Measurements from ENCODE around the gene EPSTI1. TPM values are rescaled to one million over a fixed set of nuclear protein-coding genes. Genes with fewer than 3 reads are reported as not detected.
A peak's percentile ranks its signal among the peaks of the same experiment; 100 is the strongest.

EPSTI1 gene
- total RNA-seq, 1 experiment from 2014 or later: 1.9 TPM

DNA sequence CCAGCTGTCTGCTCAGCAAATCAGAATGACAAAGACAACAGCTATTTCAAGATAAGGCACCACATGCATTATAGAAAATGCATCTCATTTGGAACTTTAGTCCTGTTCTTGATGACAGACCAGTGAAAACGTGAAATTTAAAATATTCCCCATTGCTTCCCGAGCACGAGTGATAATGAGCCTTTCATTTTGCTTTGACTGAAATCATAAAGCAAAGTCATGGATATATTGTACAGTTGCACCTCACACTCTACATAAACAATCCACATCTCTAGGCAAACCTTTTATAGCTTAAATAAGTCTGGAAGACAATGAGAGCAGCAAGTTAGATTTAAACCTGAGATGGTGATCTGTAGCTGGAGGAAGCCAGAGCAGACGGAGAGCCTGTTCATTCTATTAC, 131.6 kb downstream of the EPSTI1 start:
- no peaks in the 10 kb centered on the region for H3K9me2 ChIP-seq (replicated peaks; ENCODE audit: low read length)
- H3K79me2 ChIP-seq (ENCODE audit: low read length): no peaks in the 10 kb centered on the region
- BruUV-seq (replicated peaks): no TSS peak
- DNase-seq: no peak
- no peak overlapping the region for H3K9ac ChIP-seq (ENCODE audit: low read length)
- TF ChIP-seq, protein P1, sequence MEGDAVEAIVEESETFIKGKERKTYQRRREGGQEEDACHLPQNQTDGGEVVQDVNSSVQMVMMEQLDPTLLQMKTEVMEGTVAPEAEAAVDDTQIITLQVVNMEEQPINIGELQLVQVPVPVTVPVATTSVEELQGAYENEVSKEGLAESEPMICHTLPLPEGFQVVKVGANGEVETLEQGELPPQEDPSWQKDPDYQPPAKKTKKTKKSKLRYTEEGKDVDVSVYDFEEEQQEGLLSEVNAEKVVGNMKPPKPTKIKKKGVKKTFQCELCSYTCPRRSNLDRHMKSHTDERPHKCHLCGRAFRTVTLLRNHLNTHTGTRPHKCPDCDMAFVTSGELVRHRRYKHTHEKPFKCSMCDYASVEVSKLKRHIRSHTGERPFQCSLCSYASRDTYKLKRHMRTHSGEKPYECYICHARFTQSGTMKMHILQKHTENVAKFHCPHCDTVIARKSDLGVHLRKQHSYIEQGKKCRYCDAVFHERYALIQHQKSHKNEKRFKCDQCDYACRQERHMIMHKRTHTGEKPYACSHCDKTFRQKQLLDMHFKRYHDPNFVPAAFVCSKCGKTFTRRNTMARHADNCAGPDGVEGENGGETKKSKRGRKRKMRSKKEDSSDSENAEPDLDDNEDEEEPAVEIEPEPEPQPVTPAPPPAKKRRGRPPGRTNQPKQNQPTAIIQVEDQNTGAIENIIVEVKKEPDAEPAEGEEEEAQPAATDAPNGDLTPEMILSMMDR (conservative IDR thresholded peaks at IDR 0.05; ENCODE audit: low read depth, low read length): no peak
- TF ChIP-seq EZH2 (IDR thresholded peaks at IDR 0.05; ENCODE audit: low read length, unreplicated experiment) (no peak), EZH2phosphoT487 (IDR thresholded peaks at IDR 0.05; ENCODE audit: borderline replicate concordance, low read length) (no peak)
- intact Hi-C loops (cut with micrococcal nuclease): no loop called here
- H3K9me3 ChIP-seq (ENCODE audit: low read length): no peaks in the 10 kb centered on the region
- H3K4me3 ChIP-seq (ENCODE audit: low read length): no peak overlapping the region
- H3K36me3 ChIP-seq (ENCODE audit: low read depth, low read length): no peaks in the 10 kb centered on the region
- H4K20me1 ChIP-seq (ENCODE audit: low read length): no peaks in the 10 kb centered on the region
- no peak overlapping the region for H3K27ac ChIP-seq (ENCODE audit: low read length)
- CTCF ChIA-PET: no interaction called here
- no peaks in the 10 kb centered on the region for H3K27me3 ChIP-seq (ENCODE audit: low read length)
- no peaks in the 10 kb centered on the region for H3F3A ChIP-seq (ENCODE audit: low read length, unreplicated experiment)
- H3K4me1 ChIP-seq (ENCODE audit: insufficient read depth, low read length): peaks cover 18% of the 10 kb centered on the region
- ATAC-seq: no peak
- peak overlapping the region; percentile 62 for H3K4me2 ChIP-seq (ENCODE audit: low read length)
- H2AFZ ChIP-seq (ENCODE audit: low read length): 0 out of 2 replicates have a peak overlapping the region, but pooled peaks have one; percentile 27
- POLR2A ChIA-PET (ENCODE audit: unreplicated experiment): no interaction called here

GRCh38 chr13:42859760-42860159, 132.3 kb downstream of the EPSTI1 start:
- Histone ChIP-seq H3K9me3 (ENCODE audit: low read length) (no peaks in the 10 kb centered on the region), H3K36me3 (ENCODE audit: low read depth, low read length) (no peaks in the 10 kb centered on the region), H3F3A (ENCODE audit: low read length, unreplicated experiment) (no peaks in the 10 kb centered on the region), H3K79me2 (ENCODE audit: low read length) (no peaks in the 10 kb centered on the region), H2AFZ (ENCODE audit: low read length) (no peak overlapping the region), H3K27ac (ENCODE audit: low read length) (peak overlapping the region; percentile 68), H4K20me1 (ENCODE audit: low read length) (no peaks in the 10 kb centered on the region), H3K4me3 (ENCODE audit: low read length) (no peak overlapping the region), H3K4me2 (ENCODE audit: low read length) (peak overlapping the region; percentile 62), H3K9me2 (replicated peaks; ENCODE audit: low read length) (no peaks in the 10 kb centered on the region), H3K4me1 (ENCODE audit: insufficient read depth, low read length) (peaks cover 18% of the 10 kb centered on the region), H3K9ac (ENCODE audit: low read length) (no peak overlapping the region), H3K27me3 (ENCODE audit: low read length) (no peaks in the 10 kb centered on the region)
- intact Hi-C loops (cut with micrococcal nuclease): no loop called here
- TF ChIP-seq EZH2 (IDR thresholded peaks at IDR 0.05; ENCODE audit: low read length, unreplicated experiment) (no peak), EZH2phosphoT487 (IDR thresholded peaks at IDR 0.05; ENCODE audit: borderline replicate concordance, low read length) (no peak)
- TF ChIP-seq, protein P1 (conservative IDR thresholded peaks at IDR 0.05; ENCODE audit: low read depth, low read length): no peak
- ATAC-seq (peak; percentile 87), DNase-seq (peak; percentile 48)
- ChIA-PET POLR2A (ENCODE audit: unreplicated experiment) (no interaction called here), CTCF (interaction anchor here (0.6 kb wide), 1 partner anchor 16 kb away, joined by 3 read pairs; no protein-coding TSS in a partner anchor)
- no TSS peak for BruUV-seq (replicated peaks)

GRCh38 chr13:42855410-42855809, 136.6 kb downstream of the EPSTI1 start:
- TF ChIP-seq, protein P1 (conservative IDR thresholded peaks at IDR 0.05; ENCODE audit: low read depth, low read length): no peak
- TF ChIP-seq EZH2phosphoT487 (IDR thresholded peaks at IDR 0.05; ENCODE audit: borderline replicate concordance, low read length) (no peak), EZH2 (IDR thresholded peaks at IDR 0.05; ENCODE audit: low read length, unreplicated experiment) (no peak)
- intact Hi-C loops (cut with micrococcal nuclease): no loop called here

More at GRCh38 chr13:42855410-42855809, 136.6 kb downstream of the EPSTI1 start:
- no peaks in the 10 kb centered on the region for H3F3A ChIP-seq (ENCODE audit: low read length, unreplicated experiment)
- H3K9me3 ChIP-seq (ENCODE audit: low read length): no peaks in the 10 kb centered on the region
- H3K9ac ChIP-seq (ENCODE audit: low read length): no peak overlapping the region
- no peak overlapping the region for H2AFZ ChIP-seq (ENCODE audit: low read length)
- ChIA-PET POLR2A (ENCODE audit: unreplicated experiment) (no interaction called here), CTCF (no interaction called here)
- no TSS peak for BruUV-seq (replicated peaks)
- DNase-seq (no peak), ATAC-seq (no peak)
- no peaks in the 10 kb centered on the region for H4K20me1 ChIP-seq (ENCODE audit: low read length)
- no peak overlapping the region for H3K27ac ChIP-seq (ENCODE audit: low read length)
- no peaks in the 10 kb centered on the region for H3K27me3 ChIP-seq (ENCODE audit: low read length)
- H3K4me2 ChIP-seq (ENCODE audit: low read length): no peak overlapping the region
- no peaks in the 10 kb centered on the region for H3K9me2 ChIP-seq (replicated peaks; ENCODE audit: low read length)
- H3K79me2 ChIP-seq (ENCODE audit: low read length): no peaks in the 10 kb centered on the region
- no peak overlapping the region for H3K4me3 ChIP-seq (ENCODE audit: low read length)
- H3K36me3 ChIP-seq (ENCODE audit: low read depth, low read length): no peaks in the 10 kb centered on the region
- H3K4me1 ChIP-seq (ENCODE audit: insufficient read depth, low read length): peaks cover 13% of the 10 kb centered on the region

Measured in PC-3 (cell line).